Brain pericyte (primary cell): ENCODE results near the gene CBLL1.

ENCODE experiments used
- DNase-seq: peaks from one replicate; pipeline ENCODE4 v3.0.0-alpha.2; 2012; ENCODE audit warnings: low read depth, low spot score

CBLL1 gene

GRCh38 chr7:107743567-107744344, at the start of gene CBLL1:
CBLL1 (plus strand) TSS chr7:107744142; CDS start chr7:107744164, 22 bp downstream.
- DNase-seq = peak; percentile 86

- no peak for DNase-seq
Measured at GRCh38 chr7:107694386-107694785, 49.6 kb upstream of the CBLL1 start.

- no peak for DNase-seq
Measured at GRCh38 chr7:107696330-107696946, 47.5 kb upstream of the CBLL1 start.

DNA sequence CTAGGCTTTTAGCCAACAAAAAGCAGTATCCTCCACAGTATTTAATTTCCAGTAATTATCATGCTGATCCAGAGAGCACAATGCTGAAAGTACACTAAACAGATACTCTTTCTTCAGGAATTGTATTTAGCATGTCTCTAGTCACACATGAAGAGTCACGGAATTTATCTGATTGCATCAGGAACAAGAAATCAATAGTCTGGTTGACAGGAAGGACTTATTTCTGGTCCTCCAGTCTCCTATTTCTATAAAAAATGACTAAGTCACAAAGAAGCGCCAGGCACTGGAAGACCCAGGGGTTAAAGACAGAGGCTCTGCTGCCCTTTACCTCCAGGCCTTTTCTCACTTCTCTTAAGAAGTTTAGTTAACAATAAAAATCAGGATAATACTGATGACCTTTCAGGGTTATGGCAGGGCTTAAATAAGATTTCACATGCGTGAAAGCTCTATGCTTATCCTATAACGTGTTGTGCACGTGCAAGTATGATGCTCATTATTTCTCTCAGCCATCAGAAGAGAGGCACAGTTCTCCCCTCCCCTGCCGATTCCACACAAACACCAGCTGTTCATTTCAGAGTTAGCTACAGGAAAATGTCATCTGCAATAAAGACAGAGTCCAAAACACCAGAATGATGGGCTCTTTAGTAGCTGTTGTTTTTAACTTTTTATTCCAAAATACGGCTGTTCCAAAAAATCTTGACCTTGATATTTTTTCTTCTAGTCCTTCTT, 46.5 kb upstream of the CBLL1 start:
- no peak for DNase-seq

- no peak for DNase-seq
Measured at GRCh38 chr7:107700570-107700969, 43.4 kb upstream of the CBLL1 start.

DNA sequence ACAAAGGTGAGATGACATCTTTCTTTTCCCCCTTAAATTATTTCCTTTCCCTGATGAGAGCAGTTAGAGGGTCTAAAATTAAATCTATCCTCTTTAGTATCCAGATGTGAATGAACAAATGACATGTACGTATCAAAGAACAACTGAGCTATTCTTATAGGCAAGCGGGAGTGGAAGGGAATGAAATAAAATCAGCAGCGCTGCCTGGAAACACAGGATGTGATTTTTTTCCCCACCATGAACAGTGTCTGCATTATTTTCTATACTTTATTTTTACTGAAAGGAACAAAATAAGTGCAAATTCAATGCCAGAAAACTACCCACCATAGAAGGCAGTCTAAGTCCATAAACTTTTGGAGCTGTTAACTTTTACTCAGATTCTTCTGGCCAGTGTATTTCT, 42.8 kb upstream of the CBLL1 start:
- DNase-seq = no peak

- DNase-seq = no peak
Measured at GRCh38 chr7:107703219-107703618, 40.7 kb upstream of the CBLL1 start.

DNA sequence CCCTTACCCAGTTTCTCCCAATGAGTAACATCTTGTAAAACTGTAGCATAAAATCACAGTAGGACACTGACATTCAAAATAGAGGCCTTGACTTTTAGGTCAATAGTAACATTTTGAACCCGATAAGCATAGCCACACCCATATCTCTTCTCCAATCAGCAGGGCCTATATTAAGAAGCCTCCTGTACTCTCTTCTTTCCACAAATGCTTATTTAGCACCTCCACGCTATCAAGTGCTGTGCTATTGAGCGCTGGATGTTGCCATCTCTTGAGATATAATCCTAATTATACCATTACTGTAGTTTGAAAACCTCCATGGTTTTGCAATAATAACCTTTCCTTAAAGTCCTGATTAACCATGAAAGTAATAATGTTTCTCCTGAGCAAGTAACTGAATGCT, 40.1 kb upstream of the CBLL1 start:
- no peak for DNase-seq

DNA sequence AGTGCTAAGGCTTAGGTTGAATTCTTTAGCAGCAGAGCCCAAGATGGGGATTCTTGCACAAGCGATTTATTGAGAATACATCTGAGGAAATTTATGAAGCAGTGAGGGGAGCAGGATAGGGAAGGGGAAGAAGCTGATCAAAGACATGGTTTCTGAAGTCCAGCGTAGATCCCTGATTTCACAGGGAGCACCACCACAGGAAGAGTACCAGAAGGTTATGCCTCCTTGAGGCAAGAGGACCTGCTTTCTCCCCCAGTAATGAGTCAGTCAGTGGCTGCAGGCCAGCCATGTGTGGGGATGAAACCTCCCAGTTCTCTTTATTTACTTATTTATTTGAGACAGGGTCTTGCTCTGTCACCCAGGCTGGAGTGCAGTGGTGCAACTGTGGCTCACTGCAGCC, 35.0 kb upstream of the CBLL1 start:
- no peak for DNase-seq

- no peak for DNase-seq
Measured at GRCh38 chr7:107711301-107711700, 32.6 kb upstream of the CBLL1 start.

DNA sequence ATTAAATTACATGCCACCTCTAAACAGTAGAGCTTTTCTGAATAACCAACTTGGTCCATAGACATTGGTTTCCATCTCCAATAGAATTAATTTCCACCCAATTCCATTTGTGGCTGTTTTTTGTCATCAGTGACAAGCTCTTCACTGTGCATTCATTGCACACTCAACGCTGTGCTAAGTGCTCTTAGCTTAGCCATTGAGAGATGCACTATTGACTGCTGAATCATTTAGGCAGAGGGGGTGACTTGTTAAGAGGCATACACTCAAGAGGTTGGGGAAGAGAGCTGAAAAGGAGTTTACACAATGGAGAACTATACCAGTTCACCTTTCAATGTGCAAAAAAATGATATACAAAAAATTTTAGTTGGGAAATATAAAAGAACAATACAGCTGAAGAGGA, 31.9 kb upstream of the CBLL1 start:
- no peak for DNase-seq

- no peak for DNase-seq
Measured at GRCh38 chr7:107712896-107713295, 31.0 kb upstream of the CBLL1 start.

DNA sequence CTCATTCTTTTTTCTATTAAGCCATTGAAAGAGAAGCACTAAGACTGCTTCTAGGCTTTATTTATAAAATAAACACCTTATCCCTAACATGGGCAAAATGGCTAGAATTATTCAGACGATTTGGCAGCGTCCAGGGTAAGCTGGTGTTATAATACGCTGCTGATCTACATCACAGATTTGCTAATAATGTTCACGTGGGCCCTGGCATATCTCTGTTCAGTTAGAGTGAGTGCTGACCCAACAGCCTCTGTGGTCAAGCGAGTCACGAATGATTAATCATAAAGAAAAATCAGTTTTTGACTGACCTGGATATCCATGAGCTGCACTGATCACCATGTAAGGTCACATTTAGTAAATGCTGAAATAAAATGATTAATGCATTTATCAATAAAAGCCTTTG, 28.4 kb upstream of the CBLL1 start:
- DNase-seq = no peak

- DNase-seq = no peak
Measured at GRCh38 chr7:107718456-107719193, 25.3 kb upstream of the CBLL1 start.

- no peak for DNase-seq
Measured at GRCh38 chr7:107721286-107721685, 22.7 kb upstream of the CBLL1 start.

GRCh38 chr7:107723255-107723654, 20.7 kb upstream of the CBLL1 start:
- no peak for DNase-seq

DNA sequence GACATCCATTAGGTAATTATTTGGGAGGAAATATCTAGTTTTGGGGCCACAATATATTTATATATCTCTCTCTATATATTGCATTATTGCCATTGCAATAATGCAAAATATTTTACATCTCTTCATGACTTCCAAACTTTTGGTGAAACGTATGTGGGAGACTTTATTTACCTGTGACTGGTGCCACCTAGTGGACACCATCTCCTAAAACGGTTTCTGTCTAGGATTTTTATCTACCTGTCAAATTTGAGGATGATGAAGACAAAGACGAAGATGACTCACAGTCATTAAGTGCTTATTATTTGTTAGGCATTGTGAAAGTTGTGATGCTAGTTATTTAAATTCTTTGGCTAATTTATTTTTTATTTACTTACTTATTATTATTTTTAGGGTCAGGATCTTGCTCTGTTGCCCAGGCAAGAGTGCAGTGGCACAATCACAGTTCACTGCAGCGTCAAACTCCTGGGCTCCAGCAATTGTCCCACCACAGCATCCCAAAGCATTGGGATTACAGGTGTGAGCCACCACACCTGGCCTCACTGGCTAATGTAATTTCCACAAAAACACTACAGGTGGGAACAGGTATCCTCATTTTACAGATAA, 18.7 kb upstream of the CBLL1 start:
- peak; percentile 13 for DNase-seq

DNA sequence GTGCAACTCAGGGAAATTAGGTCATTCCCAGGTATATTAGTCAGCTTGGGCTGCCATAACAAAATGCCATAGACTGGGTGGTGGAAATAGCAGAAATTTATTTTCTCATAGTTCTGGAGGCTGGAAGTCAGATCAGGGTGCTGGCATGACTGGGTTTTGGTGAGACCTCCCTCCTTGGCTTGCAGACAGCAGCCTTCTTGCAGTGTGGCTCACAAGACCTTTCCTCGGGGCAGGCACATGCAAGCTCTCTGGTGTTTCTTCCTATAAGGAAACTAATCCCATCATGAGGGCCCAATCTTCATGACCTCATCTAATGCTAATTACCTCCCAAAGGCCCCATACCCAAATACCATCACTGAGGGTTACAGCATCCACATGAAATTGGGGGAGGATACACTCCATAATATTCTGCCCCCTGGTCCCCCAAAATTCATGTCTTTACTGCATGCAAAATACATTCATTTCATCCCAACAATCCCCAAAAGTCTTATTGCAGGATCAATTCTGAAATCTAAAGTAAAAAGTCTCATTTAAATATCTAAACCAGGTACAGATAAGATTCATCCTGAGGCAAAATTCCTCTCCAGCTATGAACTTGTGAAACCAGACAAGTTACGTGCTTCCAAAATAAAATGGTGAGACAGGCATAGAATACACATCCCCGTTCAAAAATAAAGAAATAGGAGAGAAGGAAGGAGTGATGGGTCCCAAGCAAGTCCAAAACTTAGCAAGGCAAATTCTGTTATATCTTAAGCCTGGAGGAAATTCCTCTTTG, 17.4 kb upstream of the CBLL1 start:
- no peak for DNase-seq

- DNase-seq = no peak
Measured at GRCh38 chr7:107728276-107728675, 15.7 kb upstream of the CBLL1 start.

DNA sequence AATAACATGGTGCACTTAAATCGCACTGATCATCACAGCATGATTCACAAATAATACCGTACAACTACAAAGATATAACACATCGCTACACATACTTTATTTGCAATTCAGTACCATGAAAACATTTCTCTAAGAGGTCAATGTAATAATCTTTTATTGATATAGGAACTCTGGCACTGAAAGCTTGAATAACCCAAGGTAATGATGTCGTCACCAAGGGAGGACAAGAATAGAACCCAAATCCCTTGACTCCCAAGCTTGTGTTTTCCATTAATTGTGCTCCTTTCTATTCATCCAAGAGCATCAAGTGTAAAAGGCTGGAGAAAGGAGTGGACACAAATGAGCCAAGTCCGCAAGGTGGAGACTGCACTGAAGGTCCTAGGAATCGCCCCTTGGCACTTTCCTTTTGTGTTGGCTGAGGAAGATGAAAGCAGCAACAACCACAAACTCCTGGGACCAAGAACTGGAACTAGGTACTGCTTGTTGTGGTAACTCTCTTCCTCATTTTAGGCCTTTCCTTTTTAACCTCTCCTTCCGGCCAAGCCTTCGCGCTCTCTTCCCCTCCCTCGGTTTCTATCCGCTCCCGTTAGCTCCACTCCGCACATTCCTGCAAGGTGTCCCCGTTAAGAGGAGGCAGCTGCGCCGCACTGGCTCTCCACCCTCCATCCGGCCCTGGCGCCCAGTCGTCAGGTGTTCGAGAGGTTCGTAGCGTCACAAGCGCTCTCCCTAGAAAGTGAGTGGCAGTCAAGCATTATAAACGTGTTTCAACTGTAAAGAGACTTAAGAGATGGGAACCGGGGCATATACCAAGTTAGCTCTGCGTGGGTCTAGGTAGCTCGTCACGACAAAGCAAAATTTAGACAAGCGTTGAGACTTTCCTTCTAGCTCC, 1.0 kb upstream of the CBLL1 start:
- no peak for DNase-seq
